ENCODE results near the gene GPR12. TPM values are rescaled to one million over a fixed set of nuclear protein-coding genes. Genes with fewer than 3 reads are reported as not detected.

GPR12 gene
- total RNA-seq, 2 donors from 2014 or later: 0.05 TPM; not detected in 1

GRCh38 chr13:26719356-26719945 is 41.1 kb downstream of the GPR12 start:
- TF ChIP-seq POLR2A (IDR thresholded peaks at IDR 0.05): no peak
- TF ChIP-seq POLR2AphosphoS5 (IDR thresholded peaks at IDR 0.05): no peak
- TF ChIP-seq, protein P1, sequence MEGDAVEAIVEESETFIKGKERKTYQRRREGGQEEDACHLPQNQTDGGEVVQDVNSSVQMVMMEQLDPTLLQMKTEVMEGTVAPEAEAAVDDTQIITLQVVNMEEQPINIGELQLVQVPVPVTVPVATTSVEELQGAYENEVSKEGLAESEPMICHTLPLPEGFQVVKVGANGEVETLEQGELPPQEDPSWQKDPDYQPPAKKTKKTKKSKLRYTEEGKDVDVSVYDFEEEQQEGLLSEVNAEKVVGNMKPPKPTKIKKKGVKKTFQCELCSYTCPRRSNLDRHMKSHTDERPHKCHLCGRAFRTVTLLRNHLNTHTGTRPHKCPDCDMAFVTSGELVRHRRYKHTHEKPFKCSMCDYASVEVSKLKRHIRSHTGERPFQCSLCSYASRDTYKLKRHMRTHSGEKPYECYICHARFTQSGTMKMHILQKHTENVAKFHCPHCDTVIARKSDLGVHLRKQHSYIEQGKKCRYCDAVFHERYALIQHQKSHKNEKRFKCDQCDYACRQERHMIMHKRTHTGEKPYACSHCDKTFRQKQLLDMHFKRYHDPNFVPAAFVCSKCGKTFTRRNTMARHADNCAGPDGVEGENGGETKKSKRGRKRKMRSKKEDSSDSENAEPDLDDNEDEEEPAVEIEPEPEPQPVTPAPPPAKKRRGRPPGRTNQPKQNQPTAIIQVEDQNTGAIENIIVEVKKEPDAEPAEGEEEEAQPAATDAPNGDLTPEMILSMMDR (IDR thresholded peaks at IDR 0.05): no peak

DNA sequence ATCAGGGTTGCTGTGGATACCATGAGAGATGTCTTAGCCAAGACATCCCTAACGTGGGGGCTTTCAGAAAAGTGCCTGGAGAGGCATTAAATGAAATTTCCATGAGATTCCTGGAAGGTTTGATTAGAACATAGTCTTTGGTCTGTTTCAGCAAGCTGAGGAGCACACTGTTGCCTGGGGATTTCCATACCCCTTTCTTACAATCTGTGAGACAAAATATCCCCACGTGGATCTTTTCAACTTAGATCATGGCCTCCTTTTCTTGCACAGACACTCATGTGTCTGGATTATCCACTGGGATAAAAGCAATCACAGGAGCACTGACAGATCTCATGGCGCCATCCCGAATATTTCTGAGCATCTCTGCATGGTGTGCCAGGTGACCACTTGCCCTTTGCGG is 41.7 kb downstream of the GPR12 start:
- Histone ChIP-seq H3K27ac (no peak overlapping the region), H3K27me3 (replicated peaks; ENCODE audit: insufficient read depth) (no peaks in the 10 kb centered on the region), H3K36me3 (no peaks in the 10 kb centered on the region), H3K4me3 (no peak overlapping the region), H3K4me1 (replicated peaks) (no peaks in the 10 kb centered on the region), H3K9me3 (no peaks in the 10 kb centered on the region)
- no peak for TF ChIP-seq POLR2AphosphoS5 (IDR thresholded peaks at IDR 0.05)
- TF ChIP-seq POLR2A (IDR thresholded peaks at IDR 0.05): no peak
- TF ChIP-seq, protein P1 (IDR thresholded peaks at IDR 0.05): no peak
- intact Hi-C loops (cut with DNase I): no loop called here
- WGBS: 91% methylated on average over 5 of the region's 5 CpGs
- no peak for DNase-seq (ENCODE audit: low spot score)

More at GRCh38 chr13:26719356-26719945, 41.1 kb downstream of the GPR12 start:
- Histone ChIP-seq H3K4me1 (replicated peaks) (no peaks in the 10 kb centered on the region), H3K27ac (no peak overlapping the region), H3K9me3 (no peaks in the 10 kb centered on the region), H3K4me3 (no peak overlapping the region), H3K27me3 (replicated peaks; ENCODE audit: insufficient read depth) (no peaks in the 10 kb centered on the region), H3K36me3 (no peaks in the 10 kb centered on the region)
- DNase-seq (ENCODE audit: low spot score): no peak
- 47% methylated on average over 5 of the region's 5 CpGs for WGBS
- intact Hi-C loops (cut with DNase I): no loop called here

GRCh38 chr13:26718146-26718545 is 42.4 kb downstream of the GPR12 start:
- no peak for DNase-seq (ENCODE audit: low spot score)
- Histone ChIP-seq H3K27me3 (replicated peaks; ENCODE audit: insufficient read depth) (no peaks in the 10 kb centered on the region), H3K27ac (no peak overlapping the region), H3K36me3 (no peaks in the 10 kb centered on the region), H3K9me3 (no peaks in the 10 kb centered on the region), H3K4me1 (replicated peaks) (no peaks in the 10 kb centered on the region), H3K4me3 (no peak overlapping the region)
- 90% methylated on average over 8 of the region's 8 CpGs for WGBS
- no peak for TF ChIP-seq POLR2AphosphoS5 (IDR thresholded peaks at IDR 0.05)
- TF ChIP-seq POLR2A (IDR thresholded peaks at IDR 0.05): no peak
- TF ChIP-seq, protein P1 (IDR thresholded peaks at IDR 0.05): no peak
- intact Hi-C loops (cut with DNase I): no loop called here

- H3K27ac ChIP-seq: no peak overlapping the region
- intact Hi-C loops (cut with DNase I): no loop called here
Measured at GRCh38 chr13:26716984-26717383, 43.6 kb downstream of the GPR12 start.

More at GRCh38 chr13:26716984-26717383, 43.6 kb downstream of the GPR12 start:
- Histone ChIP-seq H3K9me3 (no peaks in the 10 kb centered on the region), H3K4me1 (replicated peaks) (no peaks in the 10 kb centered on the region), H3K4me3 (no peak overlapping the region), H3K27me3 (replicated peaks; ENCODE audit: insufficient read depth) (no peaks in the 10 kb centered on the region), H3K36me3 (no peaks in the 10 kb centered on the region)
- 87% methylated on average over 3 of the region's 3 CpGs for WGBS
- DNase-seq (ENCODE audit: low spot score): no peak
- TF ChIP-seq POLR2AphosphoS5 (IDR thresholded peaks at IDR 0.05) (no peak), POLR2A (IDR thresholded peaks at IDR 0.05) (no peak)
- TF ChIP-seq, protein P1 (IDR thresholded peaks at IDR 0.05): no peak
